HG02610 (cell line): Measurements from ENCODE around the gene DHRS7C.
"Not testable (repeated sequence)": the region's sequence is repeated elsewhere in the genome, so short reads cannot be mapped to it uniquely, and the experiment has no call there.

ENCODE experiments used
- ATAC-seq: cut with Tn5 transposase; IDR thresholded peaks from one replicate; pipeline ENCODE4 v1.9.1; 2021; ENCODE audit warnings: mild to moderate bottlenecking, moderate library complexity; ENCODE audit not compliant: unreplicated experiment

The DHRS7C gene

DNA sequence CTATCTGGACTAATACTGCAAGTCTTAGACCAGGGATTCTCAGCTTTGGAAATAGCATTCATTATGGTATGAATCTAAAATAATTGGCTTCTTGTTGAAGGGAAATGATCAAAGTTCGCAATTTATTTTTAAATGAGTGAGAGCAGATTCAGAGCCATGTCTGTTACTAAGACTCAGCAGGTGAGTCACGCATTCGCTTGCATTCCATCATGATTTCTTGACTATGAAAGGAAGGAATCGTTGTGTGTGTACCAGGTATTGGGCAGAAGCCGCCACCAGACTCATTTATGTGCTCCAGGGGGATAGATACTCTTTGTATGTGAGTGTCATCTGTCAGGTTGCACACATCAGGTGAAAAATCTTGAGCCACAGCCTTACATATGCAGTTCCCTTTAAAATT is 19.7 kb upstream of the DHRS7C start:
- ATAC-seq: no peak

DNA sequence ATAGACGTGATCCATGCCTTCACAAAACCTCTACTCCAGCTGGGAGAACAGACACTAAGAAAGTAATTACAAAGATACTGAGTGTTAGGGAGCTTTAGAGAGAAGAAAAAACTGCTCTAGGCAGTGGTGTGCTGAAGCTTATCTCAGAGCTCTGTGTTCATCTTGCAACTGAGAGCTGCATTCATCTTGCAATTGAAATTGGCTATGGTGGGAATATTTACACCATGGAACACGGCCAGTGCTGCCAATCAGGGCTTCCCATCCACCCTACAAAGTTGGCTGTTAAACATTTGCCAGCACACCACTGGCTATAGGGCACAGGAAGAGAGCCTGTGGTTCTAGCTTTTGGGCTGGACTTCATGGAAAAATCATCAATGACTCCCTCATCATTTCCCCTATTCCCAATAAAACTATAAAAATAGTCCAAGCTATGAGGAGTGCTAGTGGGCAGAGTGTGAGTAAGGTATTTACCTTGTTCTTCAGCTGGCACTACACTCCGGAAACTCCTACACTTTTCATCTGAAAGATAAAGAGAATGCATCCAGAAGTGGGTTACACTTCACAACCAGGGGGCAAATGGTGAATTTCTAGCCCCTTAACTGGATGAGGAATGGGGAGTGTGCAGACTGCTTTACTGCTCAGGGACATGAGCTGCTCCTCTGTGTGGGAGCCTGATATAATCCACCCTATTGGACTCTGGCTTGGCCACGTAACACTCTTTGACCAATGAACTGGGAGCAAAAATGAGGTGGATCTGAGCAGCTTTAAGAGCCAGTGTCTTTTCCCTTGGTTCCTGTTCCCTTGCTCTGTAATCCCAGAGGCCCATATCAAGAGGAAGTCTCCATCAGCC is 18.9 kb upstream of the DHRS7C start:
- no peak for ATAC-seq

DNA sequence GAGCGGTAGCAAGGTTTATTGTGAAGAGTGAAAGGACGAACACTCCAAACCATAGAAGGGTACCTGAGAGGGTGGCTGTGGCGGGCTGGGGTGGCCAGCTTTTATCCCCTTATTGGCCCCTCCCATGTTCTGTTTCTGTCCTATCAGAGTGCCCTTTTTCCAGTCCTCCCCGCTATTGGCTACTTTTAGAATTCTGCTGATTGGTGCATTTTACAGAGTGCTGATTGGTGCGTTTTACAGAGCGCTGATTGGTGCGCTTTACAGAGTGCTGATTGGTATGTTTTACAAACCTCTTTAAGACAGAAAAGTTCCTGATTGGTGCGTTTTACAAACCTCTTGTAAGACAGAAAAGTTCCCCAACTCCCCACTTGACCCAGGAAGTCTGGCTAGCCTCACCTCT is 18.0 kb upstream of the DHRS7C start:
- ATAC-seq: no peak

DNA sequence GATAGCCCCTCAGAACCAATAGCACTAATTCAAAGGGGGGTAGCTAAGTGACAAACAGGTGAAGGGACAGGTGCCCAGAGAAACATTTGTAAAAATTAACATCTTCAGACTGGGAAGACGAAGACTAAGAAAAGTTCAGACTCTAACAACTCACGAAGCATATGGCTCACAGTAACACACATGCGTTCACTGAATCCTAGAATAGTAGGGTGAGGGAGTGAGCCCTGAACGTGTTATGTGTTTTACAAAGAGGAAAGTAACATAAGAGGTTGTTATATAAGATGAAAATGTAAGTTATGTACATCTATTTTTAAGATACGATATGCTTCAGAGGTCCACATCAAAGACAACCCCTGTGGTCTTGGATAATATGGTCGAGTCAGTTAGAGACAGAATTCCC is 15.3 kb upstream of the DHRS7C start:
- ATAC-seq: no peak

DNA sequence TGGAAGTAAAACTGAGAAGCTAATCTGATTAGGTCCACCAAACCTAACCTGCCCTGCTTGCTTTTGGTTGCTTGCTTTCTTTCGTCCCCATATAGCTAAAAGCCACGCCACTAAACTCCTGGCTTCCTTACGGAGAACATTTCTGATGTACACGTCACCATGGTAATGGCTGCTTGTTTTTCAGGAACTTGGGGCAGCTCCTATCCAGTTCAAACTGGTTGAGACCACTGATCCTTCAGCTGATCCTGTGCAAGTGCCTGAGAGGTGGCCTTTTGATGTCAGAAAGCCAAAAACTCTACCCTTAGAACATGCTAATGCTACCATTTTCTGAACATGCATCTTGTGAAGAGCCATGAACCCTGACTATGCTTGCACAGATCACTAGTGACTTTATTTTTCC is 14.4 kb upstream of the DHRS7C start:
- ATAC-seq: no peak

DNA sequence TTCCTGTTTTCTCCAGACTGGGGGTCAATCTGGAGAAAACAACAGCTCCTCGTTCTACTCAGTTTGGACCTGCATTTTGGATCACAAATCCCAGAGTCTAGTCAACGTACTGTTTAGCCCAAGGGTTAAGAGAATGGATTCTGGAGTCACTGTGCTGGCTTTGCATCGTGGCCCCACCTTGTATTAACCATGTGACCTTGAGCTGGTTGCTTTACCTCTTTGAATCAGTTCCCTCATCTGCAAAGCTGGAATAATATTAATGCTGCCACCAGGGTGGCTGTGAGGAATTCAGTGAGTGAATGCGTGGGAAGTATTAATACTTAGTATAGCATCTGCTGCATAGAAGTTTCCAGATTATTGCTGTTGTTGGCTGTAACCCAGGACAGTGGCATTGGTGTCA is 11.3 kb upstream of the DHRS7C start:
- no peak for ATAC-seq

DNA sequence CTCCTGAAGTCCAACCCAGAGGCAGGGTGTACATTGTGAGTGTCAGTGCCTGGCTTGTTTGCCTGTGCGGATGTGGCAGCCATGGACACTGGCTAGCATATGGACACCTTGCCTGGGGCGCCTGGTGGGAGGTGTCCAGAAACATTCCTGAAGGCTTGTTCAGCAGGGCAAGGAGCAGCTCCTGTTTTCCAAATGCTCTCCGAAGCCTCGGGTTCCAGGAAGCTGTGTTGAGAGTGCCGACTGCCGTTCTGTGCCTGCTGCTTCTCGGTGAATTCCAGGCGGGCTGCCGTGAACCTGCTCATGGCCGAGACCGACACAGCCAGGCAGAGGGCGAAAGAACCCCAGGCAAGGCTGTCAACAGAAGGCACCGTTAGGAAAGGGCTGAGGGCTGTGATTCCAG is 10.9 kb upstream of the DHRS7C start:
- ATAC-seq: no peak

DNA sequence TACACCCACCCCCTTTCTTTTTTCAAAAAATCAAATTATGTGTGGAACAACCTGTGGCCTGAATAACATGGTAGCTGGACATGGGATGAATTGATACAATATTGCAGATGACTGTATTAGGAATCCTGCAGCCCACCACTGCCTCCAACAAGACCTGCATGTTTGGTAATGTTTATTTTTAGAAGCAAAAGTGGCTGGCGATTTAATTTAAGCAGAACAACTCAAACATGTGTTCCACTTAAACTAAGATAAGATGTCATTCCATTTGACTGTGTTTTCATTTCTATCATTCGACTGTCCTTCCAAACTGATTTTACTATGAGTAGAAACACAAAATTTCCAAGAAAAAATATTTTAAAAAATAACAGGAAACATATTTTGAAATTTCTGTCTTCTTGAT is 10.1 kb upstream of the DHRS7C start:
- ATAC-seq: no peak

DNA sequence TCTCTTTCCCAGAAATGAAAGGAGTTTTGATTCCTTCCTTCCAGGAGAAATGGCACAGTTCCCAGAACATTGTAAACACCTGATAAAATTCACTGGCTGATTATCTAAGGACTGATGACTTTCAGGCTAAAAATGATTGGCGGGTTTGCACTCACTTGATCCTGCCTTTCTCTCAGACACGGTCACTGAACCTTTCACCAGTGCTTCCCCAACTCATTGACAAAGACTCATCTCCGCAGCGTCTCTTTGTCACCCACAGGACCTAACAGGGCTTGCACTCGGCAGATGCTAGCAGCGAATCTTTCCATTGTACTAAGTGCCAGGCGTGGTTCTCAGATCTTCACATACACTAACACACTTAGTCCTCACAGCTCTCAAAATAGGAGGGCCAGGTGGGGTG is 7.3 kb upstream of the DHRS7C start:
- no peak for ATAC-seq

DNA sequence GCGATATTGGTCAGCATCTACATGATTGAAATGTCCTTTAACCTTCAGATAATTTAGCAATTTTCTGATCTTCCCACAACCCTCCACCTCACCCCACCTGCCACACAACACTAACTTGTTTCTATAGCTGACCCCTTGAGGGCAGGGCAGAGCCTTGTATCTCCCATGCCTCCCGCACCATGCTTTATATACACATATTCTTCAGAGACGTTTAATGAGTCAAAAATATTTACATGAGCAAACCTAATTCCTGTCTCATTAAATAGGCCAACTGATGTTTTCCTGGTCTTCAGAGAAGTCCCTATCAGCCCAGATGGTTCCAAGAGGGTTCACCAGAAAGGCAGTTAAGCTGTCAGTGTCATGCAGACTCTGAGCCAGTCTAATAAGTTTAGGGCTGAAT is 6.6 kb upstream of the DHRS7C start:
- ATAC-seq: no peak

DNA sequence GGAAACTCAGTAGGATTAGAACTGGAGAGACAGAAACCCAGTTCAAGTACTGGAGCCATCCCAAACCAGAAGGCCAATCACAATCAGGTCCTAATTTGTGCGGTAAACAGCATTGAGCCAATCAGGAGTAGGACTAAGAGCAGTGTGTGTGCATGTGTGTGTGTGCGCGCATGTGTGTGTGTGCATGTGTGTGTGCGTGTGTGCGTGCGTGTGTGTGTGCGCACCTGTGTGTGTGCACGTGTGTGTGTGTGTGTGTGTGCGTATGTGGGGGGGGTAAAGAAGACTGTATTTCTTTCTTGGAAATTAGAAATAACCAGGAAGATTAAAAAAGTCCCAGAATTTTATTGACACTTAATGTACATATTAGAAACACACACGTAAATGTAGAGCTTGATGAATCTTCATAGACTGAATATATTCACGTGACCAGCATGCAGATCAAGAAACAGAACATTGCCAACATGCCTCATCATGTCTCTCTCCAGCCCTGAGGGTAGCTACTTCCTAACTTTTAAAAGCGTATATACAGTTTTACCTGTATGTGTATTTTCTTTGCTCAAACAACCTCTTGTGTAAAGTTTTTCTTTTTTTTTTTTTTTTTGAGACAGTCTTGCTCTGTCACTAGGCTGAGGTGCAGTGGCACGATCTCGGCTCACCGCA is 919 bp upstream of the DHRS7C start:
- no peak for ATAC-seq

DNA sequence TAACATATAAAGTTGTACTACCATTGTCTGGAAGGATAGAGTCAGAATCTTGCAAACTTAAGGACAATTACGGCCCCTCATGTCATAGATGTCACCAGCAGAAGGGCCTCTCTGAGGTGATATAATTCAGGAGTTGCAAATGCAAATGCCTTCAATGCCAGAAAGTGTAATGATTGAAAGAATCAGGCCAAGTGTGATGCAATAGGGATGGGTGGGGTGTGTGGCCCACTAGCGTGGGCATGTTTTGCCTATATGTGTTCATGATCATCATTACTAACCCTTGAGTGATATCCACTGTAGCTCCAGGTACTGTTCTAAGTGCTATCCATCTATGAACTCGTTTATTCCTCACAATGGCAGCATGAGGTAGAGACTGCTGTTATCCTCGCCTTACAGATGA is 1.1 kb downstream of the DHRS7C start:
- no peak for ATAC-seq

DNA sequence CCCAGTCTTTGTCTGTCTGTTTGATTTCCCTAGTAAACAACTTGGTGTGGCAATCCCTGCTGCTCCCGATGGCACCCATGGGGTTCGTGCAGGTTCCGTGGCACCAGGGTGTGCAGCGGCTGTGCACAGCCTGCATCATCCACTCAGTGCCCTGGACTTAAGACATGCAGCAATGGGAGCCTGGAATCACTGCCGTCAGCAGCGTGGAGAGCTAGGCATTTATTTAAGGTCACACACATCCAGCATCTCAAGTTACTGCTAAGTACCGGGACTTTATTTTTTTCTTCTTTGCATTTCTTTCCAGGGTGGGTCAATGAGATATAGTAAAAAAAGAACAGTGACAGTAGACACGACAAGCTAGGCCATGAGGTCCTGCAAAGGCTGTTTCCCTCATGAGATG is 2.8 kb downstream of the DHRS7C start:
- ATAC-seq: no peak

DNA sequence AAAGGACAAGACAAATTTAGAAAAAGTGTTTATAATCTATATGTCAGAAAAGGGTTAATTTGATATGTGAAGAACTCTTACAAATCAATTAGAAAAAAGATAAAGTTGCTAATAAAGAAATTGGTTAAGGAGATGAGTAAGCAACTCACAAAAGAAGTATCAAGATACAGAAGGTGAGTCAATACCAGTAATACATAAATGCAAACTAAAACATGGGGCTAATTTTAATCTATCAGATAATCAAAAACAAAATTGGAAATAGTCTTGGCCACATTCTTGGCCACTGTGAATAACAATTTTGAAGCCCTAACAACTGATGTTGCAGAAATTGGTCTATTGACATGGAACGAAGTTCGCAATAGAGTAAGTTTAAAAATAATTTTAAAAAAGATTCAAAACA is 6.8 kb downstream of the DHRS7C start:
- no peak for ATAC-seq

DNA sequence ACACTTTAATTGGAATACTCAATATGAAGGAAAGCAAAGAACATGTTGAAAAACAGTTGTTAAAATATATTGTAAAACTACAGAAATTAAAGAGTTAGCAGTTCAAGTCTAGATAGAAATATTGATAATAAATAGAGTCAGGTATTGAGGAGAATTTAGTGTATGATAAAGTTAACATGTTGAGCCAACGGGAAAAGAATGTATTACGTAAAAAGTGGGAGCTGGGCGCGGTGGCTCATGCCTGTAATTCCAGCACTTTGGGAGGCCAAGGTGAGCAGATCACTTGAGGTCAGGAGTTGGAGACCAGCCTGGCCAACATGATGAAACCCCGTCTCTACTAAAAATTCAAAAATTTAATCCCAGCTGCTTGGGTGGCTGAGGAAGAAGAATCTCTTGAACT is 7.9 kb downstream of the DHRS7C start:
- not testable (repeated sequence) for ATAC-seq

DNA sequence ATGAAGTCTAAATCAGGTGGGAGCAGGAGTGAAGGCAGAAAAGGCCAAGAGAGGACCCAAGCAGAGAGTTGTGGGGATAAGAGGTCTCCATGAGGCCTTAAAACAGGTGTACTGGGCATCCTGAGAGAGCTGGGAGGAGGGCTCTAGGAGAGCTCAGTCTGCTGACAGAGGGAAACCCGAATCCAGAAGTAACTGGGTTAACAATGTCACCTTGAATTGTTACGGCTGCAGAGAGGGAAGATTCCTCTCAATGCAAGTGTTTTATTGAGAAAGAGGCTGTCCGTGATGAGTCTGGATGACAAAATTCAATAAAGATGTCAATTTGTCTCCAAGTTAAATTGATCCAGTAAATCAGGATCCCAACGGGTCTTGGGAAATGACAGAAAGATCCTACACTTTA is 8.3 kb downstream of the DHRS7C start:
- ATAC-seq: no peak

DNA sequence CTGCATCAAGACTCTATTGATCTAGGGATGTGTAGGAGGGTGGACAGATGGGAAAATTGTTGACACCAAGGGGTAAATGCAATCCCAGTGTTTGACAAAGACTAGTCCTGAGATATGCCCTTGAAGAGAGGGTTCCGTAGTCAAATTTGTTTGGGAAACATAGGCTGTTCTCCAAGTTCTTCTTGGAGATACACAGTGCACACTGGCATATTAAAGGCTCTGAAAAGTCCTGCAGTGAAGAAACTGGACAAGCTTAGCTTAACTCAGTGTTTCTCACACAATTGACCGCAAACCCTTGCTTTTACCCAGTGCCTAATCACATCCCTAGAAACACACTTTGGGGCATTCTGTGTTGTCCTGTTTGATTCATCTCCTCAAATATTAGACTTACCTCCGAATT is 10.8 kb downstream of the DHRS7C start:
- ATAC-seq: no peak

DNA sequence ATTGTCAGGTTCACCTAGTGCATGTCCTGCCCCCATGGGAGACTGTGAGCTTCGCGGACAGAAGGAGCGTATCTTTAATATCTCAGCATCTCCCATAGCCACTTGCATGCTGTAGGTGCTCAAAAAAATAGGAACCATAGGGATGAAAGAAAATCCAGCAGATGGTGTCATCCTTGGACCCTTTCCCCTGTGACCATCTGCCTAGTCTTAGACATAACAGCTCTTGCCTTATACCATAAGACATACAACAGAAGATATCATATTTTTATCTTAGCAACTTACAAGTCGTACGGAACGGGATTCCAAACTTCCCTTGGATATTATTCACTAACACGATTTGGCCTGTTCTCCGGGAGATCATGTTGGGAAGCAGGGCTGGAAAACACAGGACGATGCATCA is 14.5 kb downstream of the DHRS7C start:
- no peak for ATAC-seq

DNA sequence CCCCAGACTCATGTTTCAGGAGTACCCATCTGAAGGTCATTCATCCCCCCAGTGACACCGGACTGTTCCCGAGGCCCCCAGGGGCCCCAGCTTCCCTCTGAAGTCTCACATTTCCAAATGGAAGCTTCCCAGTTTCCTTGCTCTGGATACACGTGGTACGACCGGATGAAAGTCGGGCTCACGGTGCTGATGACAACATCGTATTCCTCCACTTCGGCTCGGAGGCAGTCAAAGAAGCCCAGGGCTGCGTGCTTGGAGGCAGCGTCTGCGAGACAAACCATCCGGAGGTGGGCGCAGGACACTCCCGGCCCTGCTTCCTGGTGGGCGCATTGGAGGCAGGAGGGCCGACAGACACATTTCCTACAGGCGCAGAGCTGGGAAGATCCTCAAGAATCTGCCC is 18.7 kb downstream of the DHRS7C start:
- ATAC-seq: no peak

DNA sequence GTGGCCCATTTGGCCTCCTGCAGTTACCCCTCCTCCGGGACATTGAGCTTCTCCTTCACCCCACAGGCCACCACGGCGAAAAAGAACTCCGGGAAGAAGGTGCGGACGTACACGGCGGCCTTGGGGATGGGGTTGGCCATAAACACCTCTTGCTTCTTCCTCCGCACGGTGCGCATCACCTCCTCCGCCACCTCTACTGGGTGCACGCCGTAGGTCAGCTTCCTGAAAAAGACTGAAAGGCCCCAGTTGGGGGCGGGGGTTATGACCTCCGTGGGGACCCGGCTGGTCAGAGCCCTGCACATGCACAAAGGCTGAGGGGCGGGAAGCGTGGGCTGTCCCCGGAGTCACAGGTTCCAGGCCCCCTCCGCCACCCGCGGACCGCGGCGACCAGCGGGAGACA is 19.9 kb downstream of the DHRS7C start:
- no peak for ATAC-seq

DNA sequence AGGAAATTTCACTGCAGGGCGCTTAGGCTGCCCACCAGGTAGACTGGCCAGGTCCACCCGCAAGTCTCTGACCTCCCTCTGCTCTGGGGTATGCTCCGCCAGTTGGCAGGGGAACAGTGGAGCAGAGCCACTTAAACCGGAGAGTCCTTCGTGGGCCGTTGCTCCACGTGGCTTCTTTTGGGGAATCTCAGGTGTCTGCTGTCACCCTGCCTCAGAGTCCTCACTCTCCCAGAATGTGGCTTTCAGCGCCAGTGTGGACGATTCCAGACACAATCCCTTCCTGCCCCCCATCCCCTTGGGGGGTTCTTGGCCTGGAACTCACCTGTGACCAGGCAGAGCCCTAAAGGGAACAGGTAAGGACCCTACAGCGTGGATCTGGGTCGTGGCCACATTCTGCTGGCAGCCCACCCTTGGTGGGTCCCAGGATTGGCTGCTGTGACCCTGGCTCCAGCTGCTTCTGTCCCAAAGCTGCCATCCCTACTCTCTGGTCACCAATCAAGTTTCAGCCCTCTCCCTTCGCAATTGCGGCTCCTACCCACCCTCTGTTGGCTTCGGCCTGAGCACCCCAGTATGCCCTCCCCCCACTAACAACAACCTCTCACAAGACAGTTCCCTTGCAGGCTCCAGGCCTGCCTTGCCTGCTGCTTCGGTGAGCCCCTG is 22.2 kb downstream of the DHRS7C start:
- no peak for ATAC-seq

DNA sequence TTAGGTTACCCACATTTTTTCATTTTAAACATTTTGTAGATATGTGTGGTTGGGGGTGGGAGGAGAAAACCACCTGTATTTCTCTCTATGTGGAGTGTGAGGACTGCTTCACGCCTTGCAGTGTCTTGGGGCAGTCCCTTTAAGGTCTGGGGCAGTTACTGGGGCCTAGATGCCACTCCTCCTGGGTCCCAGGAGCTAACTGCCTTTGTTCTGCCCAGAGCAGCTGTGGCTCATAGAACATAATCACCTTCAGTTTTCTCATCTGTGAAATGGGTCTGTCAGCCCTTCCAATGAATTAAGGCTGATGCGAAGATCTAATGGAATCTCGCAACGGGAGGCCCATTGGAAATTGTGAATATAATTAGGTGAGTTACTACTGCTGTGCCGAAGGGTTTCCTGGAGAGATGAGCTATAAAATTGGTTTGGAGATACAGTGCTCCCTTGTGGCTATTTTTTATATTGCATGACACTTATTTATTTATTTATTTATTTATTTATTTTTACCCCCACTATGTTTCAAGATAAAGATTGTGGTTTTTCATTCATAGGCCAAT is 22.9 kb downstream of the DHRS7C start:
- no peak for ATAC-seq
